ENCODE results near the gene PLPP3.

The PLPP3 gene

DNA sequence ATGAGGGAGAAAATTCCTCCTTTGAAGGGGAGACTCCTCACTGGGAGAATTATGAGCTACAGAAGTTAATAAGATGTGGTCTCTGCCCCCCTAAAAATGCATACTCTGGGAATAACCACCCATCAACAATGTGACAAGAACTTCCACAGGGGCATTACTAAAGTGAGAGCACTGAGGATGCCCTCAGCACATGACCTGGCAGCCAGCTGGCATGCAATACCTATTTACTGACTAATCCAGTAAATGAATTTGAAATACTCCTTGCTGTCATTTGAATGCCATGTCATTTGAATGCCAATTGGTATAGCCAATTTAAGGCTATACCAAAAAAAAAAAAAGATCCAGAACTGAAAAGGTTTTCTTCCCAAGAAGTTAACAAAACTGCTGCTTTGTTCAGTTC lies 30.8 kb downstream of the PLPP3 start:
- DNase-seq (ENCODE audit: low read depth in 3 of 3, low spot score in 1 of 3): no peak

DNA sequence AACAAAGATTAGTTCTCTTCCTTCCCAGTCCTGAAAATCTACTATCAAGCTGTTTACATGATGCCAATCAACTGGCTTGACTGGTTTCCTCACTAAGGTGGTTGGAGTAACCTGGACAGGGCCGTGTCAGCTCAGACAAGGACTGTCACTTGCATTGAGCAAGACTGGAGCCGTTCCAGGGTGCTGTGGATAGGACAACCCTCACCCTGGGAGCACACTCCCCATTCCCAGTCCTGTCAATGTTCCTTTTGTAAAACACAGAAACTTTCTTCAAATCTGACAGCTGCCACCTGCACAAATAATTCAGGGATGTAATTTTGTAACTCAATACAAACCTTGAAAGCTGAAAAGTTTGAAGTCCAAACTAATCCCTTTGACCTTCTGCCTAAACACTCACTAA lies 31.4 kb downstream of the PLPP3 start:
- DNase-seq (ENCODE audit: low read depth in 3 of 3, low spot score in 1 of 3): no peak

DNA sequence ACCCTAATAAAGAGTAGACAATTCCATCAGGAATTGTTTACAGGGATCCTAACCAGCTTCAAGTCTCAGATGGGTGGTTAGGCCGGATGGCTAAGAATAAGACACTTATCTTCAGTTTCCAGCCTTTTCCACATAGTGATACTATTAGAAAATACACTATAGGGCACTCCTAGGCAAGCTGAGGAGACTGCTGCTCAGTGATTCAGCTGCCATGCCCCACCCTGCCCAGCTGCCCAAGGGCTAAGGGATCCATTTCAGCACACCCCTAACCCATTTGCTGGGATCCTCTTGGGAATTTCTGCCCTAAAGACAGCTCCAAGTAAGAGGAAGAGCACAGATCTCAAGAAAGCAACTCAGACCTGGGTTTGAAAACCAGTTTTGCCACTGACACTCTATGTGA lies 31.9 kb downstream of the PLPP3 start:
- DNase-seq (ENCODE audit: low read depth in 3 of 3, low spot score in 1 of 3): no peak

DNA sequence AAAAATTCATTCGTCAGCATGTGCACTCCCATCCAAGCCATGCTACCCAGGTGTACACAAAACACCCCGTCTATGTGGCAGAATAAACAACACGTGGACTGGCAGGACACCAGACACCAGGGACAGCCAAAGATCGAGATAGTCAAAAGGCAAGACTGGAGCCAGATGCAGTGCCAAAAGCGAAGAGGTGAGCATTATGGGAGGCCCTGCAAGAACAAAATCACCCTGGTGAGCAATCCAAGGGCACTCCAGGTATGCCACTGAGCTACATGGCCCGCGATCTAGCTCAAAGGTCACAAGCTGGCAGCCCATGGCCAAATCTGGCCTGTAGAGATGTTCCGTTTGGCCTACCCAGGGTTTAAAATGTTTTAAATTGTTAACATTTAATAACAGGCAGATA lies 33.7 kb downstream of the PLPP3 start:
- DNase-seq (ENCODE audit: low read depth in 3 of 3, low spot score in 1 of 3): no peak

DNA sequence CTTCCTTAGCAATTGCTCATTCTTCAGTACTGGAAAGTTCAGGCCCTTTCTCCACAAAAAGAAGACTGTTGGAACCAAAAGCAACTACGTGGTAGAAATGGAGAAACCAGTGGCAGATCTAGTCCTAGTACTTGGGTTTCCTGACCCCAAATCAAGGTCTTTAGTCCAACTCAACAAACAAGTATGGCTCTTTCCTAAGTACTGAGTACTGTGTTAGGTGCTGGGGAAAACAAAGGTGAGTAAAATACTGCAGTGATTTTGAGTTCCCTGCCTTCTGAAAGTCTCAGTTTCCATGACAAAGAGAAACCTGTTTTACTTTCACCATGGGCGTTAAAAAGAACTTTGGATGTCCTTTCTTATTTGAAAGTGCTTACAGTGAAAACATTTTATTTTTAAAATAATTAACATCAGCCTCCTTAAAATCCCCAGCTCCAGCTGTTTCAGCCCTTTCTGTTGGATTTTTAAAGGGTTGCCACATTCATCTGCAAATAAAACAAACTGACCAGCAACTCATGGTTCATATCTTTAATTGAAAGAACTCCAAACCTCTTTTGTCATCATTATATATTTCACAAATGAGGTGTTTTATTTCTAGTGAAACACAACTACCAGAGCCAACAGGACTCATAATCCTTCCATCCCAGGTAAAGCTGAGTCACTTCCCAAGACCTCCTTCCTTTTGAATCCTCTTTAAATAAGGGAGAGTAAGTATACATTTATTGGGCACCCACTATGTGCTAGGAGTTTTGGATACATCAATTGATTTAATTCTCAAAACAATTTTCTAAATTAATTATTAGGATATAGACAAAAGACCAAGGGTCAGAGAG lies 35.4 kb downstream of the PLPP3 start:
- no peak for DNase-seq (ENCODE audit: low read depth in 3 of 3, low spot score in 1 of 3)

DNA sequence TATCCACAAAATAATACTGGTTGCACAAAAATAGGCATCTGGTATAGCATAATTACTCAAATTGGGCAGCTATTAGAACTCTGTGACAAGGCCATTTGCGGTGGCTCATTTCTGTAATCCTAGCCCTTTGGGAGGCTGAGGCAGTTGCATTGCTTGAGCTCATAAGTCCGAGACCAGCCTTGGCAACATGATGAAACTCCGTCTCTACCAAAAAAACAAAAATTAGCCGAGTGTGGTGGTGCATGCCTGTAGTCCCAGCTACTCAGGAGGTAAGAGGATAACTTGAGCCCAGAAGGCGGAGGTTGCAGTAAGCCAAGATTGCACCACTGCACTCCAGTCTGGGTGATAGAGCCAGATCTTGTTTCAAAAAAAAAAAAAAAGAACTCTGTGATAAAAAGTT lies 36.7 kb downstream of the PLPP3 start:
- no peak for DNase-seq (ENCODE audit: low read depth in 3 of 3, low spot score in 1 of 3)

DNA sequence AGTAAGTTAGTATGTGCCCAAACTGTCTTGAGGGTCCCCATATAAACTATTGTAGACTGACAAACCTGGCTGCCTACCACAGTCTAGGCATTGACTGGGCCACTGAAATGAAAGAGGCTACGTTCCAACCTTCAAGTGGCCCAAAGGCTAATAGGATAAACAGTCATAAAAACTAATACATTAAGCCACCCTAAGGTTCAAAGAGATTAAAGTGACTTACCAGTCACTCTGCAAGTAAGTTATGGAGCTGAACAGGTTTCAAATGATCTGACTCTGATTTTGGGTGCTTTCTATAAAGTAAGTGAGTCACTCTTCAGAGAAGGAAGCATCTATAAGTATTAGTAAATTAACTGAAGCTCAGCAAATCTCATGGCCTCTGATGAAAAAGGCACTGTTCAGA lies 38.0 kb downstream of the PLPP3 start:
- no peak for DNase-seq (ENCODE audit: low read depth in 3 of 3, low spot score in 1 of 3)

DNA sequence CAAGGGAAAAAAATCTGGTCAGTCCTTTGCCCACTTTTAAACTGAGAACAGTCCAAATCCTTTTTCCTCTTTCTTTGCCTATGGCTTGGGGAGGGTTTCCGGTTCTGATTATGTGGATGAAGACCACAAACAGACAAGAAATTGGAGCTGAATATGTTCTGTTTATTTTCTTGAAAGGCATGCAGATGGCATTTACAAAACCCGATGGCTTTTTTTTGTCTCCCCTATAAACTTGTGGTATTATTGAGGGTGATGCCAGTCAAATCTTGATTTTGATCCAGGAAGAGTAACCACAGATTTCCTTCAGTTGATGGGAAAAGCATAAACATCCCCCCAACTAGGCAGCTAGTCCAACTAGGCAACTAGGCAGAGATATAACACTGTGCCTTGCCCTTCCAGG lies 38.9 kb downstream of the PLPP3 start:
- no peak for DNase-seq (ENCODE audit: low read depth in 3 of 3, low spot score in 1 of 3)

DNA sequence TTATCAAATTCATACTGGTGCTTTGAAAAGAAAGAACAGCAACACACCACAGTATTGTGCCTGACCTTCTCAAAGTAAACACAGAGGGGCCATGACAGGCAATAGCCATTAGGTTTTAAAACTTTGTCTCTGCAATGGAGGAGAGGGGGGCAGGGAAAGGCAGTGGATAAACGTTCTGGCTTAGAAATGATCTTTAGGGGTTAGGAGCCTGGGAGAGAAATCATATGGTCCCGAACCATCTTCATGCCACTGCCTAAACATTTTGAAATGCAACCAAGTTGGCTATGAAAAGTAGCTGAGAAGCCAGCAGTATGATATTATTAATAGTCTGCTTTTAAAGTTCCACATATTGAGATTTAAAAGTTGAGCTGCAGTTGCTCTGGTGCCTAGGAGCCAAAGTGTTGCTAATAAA lies 39.8 kb downstream of the PLPP3 start:
- no peak for DNase-seq (ENCODE audit: low read depth in 3 of 3, low spot score in 1 of 3)

DNA sequence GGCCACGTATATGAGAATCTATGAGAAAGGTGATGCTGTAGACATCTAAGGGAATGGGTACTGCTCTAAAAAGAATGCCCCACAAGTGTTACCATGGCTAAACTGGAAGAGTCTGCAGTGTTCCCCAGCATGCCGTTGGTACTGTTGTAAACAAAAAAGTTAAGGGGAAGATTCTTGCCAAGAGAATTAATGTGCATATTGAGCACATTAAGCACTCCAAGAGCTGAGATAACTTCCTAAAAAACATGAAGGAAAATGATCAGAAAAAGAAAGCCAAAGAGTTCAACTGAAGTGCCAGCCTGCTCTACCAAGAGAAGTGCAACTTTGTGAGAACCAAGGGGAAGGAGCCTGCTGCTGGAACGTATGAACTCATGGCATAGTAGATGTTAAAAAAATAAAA lies 40.8 kb downstream of the PLPP3 start:
- no peak for DNase-seq (ENCODE audit: low read depth in 3 of 3, low spot score in 1 of 3)

DNA sequence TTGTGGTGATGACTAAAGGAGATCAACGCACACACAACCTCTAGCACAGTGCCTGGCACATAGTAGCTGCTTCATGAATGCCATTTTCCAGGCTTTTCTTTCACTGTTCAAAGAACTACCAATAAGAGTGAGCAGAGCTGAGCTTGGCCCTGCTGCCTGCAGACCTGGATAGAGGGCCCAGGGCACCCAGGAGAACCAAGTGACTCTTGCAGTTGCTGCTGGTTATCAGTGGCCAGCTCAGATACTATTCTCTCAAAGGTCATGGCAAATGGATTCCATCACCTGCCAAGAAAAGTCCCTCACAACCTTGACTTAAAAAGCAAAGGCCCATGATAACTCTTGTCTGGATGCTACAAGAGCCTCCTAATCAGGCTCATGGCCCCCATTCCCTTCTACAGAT lies 41.7 kb downstream of the PLPP3 start:
- DNase-seq (ENCODE audit: low read depth in 3 of 3, low spot score in 1 of 3): no peak

DNA sequence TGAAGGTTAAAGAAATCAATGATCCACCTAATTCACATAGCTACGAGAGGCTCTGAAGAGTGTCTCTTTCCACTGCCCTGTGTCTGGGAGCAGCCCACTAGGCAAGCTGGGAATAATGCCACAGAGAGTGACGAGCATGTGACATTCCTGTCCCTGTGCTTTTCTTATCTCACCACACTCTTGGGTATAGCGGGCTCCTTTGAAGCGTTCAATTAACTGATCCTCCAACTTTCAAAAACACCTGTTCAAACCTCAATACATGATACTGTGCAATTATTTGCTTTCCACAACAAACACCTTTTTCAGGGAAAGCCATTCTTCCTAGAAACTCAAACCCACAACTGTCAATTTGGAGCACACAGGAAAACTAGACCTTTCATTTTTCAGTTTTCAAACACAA lies 43.4 kb downstream of the PLPP3 start:
- DNase-seq (ENCODE audit: low read depth in 3 of 3, low spot score in 1 of 3): no peak

DNA sequence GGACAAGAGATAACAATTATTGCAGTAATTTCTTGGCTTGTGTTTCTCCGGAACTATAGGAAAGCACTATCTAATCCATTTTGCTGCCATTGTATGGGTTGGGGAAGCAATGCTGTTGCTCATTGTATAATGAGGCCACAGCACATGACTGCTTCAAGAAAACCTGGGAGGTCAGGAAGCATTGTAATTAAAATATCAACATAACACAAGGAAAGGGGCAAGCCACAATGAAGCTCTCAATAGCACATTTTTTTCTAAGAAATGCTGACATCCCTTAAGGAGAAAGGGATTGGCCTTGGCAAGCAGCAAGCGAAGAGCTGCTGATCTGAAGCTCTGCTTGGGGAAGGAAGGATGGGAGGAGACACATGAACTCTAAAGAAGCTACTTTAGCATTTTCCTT lies 44.0 kb downstream of the PLPP3 start:
- no peak for DNase-seq (ENCODE audit: low read depth in 3 of 3, low spot score in 1 of 3)

DNA sequence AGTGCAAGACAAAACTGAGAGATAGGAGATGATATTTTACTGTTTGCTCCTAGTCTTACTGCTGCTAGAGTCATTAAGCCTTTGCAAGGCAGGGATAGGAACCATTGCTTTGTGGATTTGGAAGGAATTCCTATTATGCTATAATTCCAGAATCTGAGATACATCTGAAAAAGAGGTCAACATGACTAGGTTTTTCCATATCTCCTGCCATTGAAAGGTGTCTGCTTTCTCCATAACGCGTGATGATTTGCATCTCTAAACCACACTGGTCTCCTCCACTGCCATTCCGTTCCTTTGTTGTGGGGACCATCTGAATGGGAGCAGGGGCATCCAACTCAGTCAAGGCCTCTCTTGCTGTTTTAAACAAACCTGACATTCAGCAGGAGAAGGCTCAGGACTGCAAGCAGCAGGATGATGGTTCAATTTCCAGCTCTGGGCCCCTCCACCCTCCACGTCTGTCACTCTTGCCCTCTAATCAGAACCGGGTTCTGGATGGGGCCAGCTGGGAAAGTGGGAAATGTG lies 45.2 kb downstream of the PLPP3 start:
- no peak for DNase-seq (ENCODE audit: low read depth in 3 of 3, low spot score in 1 of 3)

DNA sequence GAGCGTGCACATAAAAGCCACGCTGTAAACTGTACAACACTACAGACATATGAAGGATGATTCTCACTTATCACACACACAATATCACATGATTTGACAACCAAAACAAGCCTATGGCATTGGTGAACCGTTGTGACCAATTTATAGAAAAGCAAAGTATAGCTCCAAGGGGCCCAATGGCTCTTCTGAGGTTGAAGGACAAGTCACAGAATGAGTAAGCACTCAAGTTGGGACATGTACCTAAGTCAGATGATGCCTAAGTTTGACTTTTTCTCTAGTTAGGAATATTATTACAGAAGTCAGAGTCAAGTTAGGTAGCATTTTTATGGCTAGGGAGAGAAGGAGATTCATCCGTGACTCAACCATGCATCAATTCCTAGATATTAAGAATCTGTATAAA lies 45.7 kb downstream of the PLPP3 start:
- no peak for DNase-seq (ENCODE audit: low read depth in 3 of 3, low spot score in 1 of 3)

DNA sequence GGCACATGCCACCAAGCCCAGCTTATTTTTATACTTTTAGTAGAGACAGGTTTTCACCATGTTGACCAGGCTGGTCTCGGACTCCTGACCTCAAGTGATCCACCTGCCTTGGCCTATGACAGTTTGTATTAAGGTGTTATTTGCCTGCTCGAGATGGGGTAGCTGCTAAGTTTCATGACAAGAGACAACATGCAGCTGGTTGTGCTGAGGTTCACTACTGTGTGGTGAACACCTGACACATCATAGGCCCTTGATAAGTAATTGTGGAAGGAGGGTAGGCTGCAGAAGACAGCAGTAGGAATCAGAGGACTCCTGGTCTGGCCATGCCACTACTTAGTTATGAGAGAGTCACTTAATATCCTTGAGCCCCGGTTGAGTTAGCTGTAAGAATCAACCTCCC lies 46.2 kb downstream of the PLPP3 start:
- no peak for DNase-seq (ENCODE audit: low read depth in 3 of 3, low spot score in 1 of 3)

DNA sequence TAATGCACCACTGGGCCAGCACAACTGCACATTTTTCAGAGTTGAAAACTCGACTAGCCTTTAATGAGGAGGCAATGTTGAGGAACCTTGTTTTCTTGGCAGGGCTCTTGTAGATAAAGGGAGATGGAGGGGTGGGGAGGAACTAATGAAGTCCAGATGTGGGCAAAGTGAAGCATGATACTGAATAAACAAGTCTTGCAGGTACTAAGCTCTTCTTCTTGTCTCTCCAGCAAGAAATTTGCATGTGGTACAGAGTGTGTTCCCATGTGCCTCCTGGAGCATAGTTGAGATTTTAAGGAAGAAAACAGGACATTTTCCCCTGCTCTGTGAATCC lies 47.0 kb downstream of the PLPP3 start:
- no peak for DNase-seq (ENCODE audit: low read depth in 3 of 3, low spot score in 1 of 3)

DNA sequence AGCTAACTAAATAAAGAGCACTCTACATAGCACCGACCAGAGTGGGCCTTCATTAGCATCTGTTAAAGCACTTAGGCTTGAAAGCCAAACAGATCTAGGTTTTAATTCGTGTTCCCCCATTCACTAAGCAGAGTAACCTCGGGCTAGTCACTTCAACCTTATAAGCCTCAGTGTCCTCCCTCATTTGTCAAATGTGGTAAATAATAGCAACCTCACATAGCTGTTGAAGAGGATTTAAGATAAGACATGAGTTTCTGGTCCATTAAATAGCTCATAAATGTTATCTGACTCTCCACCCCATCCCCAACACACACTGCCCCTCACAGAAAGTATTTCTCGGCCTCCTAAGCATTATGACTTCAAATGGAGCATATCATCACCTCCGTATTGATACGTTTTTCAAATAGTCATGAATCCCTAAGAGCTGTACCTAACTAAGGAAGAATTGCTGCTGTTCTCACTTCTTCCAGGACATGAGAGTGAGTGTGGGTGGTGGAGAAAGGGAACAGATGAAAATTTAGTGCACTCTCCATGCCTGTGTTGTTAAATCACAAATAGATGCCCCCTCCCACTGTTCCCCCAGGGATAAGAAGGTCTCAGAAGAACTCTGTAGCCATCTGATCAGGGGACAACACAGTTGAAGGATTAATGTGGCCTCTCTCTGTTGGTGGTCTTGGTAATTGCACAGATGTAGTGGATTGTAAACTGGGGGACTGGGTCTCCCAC lies 47.6 kb downstream of the PLPP3 start:
- no peak for DNase-seq (ENCODE audit: low read depth in 3 of 3, low spot score in 1 of 3)

DNA sequence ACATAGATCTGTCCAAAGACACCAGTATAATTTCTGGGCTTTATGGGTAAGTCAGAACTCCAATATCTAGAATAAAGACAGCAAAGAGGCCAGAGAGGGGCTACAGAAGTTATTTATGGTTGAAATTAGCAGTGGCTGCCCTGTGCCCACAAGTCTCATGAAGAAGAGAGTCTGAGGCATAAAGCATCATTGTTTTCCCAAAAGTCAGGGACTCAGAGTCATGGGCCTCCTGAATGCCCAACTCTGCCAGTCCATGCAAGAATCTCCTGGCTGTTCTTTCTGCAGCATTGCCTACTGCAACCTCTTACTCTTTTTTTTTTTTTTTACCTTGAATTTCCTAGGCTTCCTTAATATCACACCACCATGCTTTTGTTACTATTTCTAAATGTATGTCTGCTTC lies 49.6 kb downstream of the PLPP3 start:
- DNase-seq (ENCODE audit: low read depth in 3 of 3, low spot score in 1 of 3): no peak

DNA sequence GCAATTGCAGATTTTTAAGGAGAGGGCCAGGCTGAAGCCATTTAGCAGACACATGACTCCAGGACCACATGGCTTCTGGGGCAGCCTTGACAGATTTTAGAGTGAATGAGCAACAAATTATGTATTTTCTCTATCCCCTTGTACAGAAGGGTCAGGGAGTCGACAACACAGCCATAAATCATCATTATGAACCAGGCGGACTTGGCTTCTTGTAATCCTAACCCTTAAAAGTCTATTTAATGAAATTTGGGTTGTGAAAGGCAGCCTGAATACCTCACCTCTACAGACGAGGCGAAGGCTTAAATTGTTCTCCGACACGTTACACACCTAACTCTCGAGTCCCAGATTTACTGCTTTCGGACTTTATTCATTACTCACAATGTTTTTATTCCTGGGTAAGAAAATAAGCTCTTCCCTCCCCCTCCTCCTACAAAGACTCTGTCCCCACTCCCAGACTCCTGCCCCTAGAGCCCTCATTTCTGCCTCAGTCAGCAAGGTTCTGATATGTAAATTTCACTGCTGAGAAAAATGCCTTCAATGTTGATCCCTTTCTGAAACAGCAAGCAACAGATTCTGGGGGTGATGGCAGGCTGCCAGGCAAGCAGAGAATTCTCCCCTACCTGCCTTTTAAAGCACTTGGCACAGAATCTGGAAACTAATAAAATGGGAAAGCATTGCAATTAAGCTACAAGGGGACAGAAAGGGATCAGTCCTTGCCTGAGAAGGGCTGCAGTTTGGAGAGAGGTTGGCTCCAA lies 51.6 kb downstream of the PLPP3 start:
- DNase-seq (ENCODE audit: low read depth in 3 of 3, low spot score in 1 of 3): no peak

DNA sequence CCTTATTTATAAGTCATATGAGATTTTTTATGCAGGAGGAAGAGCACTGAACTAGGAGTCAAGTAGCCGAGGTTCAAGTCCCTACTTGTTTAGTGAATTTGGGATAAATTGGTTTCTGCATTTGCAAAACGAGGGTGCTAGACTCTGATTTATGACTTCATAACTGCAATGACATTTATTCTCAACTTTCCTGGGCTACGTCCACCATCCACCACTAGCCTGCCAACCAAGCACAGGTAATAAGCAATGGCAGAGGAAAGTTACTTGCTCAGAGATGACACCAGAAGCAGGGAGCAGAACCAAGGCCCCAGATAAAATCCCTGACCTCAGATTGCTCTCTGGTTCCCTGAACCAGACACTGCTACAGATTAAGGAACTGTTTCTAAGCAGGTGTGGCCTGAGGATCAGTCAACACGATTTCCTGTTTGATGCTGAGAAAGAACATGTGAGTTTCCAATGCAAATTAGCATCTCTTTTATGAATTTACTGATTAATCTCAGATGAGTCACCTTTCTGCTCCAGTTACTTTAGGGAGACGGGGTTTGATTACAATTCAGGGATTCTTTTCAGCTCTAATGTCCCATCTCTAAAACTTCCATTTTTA lies 52.7 kb downstream of the PLPP3 start:
- DNase-seq (ENCODE audit: low read depth in 3 of 3, low spot score in 1 of 3): no peak

Data from stimulated activated CD4-positive, alpha-beta T cell treated with anti-CD3 and anti-CD28 coated beads, TNF-alpha, amount 100 ng/mL, for 1 hour (primary cell).